ENCODE measurements around the gene STARD8.
A peak's percentile ranks its signal among the peaks of the same experiment; 100 is the strongest.
"Not testable (repeated sequence)": the region's sequence is repeated elsewhere in the genome, so short reads cannot be mapped to it uniquely, and the experiment has no call there.

STARD8 gene

GRCh38 chrX:68647156-68647957, at the start of gene STARD8:
Gene STARD8, plus strand, starts transcription at chrX:68647666. Its CDS starts 217 bp downstream, at chrX:68647883.
- peak in 1 of 3 experiments; percentile 22 for DNase-seq

GRCh38 chrX:68598841-68599240, 48.6 kb upstream of the STARD8 start:
- no peak for DNase-seq

- DNase-seq: no peak
Measured at GRCh38 chrX:68599256-68600152, 48.0 kb upstream of the STARD8 start.

GRCh38 chrX:68604216-68604615, 43.2 kb upstream of the STARD8 start:
- DNase-seq: not testable (repeated sequence)

- not testable (repeated sequence) for DNase-seq
Measured at GRCh38 chrX:68614733-68615132, 32.7 kb upstream of the STARD8 start.

GRCh38 chrX:68627986-68628385, 19.5 kb upstream of the STARD8 start:
- DNase-seq: no peak

GRCh38 chrX:68629936-68630335, 17.5 kb upstream of the STARD8 start:
- not testable (repeated sequence) for DNase-seq

- DNase-seq: no peak
Measured at GRCh38 chrX:68631336-68631735, 16.1 kb upstream of the STARD8 start.

- DNase-seq: no peak
Measured at GRCh38 chrX:68632491-68632890, 15.0 kb upstream of the STARD8 start.

- DNase-seq: no peak
Measured at GRCh38 chrX:68633981-68634380, 13.5 kb upstream of the STARD8 start.

GRCh38 chrX:68634649-68635227, 12.7 kb upstream of the STARD8 start:
- no peak for DNase-seq

GRCh38 chrX:68640661-68641060, 6.8 kb upstream of the STARD8 start:
- no peak for DNase-seq

GRCh38 chrX:68644861-68645260, 2.6 kb upstream of the STARD8 start:
- no peak for DNase-seq

- DNase-seq: no peak
Measured at GRCh38 chrX:68646421-68646820, 1.0 kb upstream of the STARD8 start.

GRCh38 chrX:68648960-68649359, 1.5 kb downstream of the STARD8 start:
- DNase-seq: no peak

- DNase-seq: no peak
Measured at GRCh38 chrX:68650491-68650890, 3.0 kb downstream of the STARD8 start.

GRCh38 chrX:68651110-68651509, 3.6 kb downstream of the STARD8 start:
- no peak for DNase-seq

GRCh38 chrX:68652326-68653170, 5.1 kb downstream of the STARD8 start:
- DNase-seq: no peak

- DNase-seq: no peak
Measured at GRCh38 chrX:68654693-68655092, 7.2 kb downstream of the STARD8 start.

- DNase-seq: not testable (repeated sequence)
Measured at GRCh38 chrX:68656473-68656872, 9.0 kb downstream of the STARD8 start.

- no peak for DNase-seq
Measured at GRCh38 chrX:68658530-68658929, 11.1 kb downstream of the STARD8 start.

- DNase-seq: no peak
Measured at GRCh38 chrX:68659385-68659784, 11.9 kb downstream of the STARD8 start.

Measured in NCI-H1417 (cell line).